Measurements from ENCODE around the gene TMEM184A.

Gene TMEM184A

DNA sequence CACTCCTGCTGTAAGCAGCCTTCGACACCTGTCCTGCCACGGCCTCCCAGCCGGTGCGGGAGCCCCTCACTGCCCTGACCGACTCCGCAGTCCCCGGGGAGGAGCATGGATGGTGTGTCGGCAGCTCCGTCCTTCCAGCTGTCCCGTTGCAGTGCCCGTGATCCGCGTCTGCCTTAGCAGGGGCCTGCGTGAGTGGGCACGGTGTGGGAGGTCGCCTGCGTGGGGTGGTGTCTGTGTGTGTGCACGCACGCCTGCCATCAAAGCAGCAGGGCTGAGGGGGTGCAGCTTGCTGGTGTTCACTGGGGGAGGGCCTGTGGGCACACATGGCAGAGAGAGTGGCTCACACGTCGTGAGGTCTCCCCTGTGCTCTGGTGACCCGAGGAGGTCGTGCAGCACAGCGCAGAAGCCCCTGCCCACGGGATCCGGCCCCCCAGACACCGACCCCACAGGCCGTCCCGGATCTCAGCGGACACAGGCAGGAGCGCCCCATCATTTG, 15.2 kb downstream of the TMEM184A start:
- no peak for DNase-seq (ENCODE audit: low read depth in 1 of 2, low spot score in 1 of 2)

DNA sequence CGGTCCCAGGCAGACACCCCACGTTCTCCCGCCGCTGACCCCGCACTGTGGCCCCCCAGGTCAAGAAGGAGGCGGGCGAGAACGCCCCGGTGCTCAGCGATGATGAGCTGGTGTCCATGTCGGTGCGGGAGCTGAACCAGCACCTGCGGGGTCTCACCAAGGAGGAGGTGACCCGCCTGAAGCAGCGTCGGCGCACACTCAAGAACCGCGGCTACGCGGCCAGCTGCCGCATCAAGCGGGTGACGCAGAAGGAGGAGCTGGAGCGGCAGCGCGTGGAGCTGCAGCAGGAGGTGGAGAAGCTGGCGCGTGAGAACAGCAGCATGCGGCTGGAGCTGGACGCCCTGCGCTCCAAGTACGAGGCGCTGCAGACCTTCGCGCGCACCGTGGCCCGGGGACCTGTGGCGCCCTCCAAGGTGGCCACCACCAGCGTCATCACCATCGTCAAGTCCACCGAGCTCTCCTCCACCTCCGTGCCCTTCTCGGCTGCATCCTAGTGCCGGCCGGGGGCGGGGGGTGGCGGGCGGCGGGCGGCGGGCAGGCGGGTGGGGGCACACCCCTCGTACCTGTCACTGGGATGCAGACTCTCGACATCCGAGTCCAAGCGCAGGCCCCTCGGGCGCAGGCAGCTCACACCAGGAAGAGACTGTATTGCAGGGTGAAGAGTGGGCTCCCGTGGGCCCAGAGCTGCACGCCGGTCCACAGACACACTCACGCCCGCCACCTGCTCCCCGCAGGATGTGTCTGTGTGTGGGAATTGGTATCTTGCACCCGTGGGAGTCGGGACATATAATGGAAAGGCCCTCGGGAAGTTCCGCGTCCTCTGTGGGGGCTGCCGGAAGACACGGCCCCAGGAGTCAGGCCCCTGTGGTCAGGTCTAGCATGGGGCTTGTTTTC, 15.9 kb downstream of the TMEM184A start:
- no peak for DNase-seq (ENCODE audit: low read depth in 1 of 2, low spot score in 1 of 2)

DNA sequence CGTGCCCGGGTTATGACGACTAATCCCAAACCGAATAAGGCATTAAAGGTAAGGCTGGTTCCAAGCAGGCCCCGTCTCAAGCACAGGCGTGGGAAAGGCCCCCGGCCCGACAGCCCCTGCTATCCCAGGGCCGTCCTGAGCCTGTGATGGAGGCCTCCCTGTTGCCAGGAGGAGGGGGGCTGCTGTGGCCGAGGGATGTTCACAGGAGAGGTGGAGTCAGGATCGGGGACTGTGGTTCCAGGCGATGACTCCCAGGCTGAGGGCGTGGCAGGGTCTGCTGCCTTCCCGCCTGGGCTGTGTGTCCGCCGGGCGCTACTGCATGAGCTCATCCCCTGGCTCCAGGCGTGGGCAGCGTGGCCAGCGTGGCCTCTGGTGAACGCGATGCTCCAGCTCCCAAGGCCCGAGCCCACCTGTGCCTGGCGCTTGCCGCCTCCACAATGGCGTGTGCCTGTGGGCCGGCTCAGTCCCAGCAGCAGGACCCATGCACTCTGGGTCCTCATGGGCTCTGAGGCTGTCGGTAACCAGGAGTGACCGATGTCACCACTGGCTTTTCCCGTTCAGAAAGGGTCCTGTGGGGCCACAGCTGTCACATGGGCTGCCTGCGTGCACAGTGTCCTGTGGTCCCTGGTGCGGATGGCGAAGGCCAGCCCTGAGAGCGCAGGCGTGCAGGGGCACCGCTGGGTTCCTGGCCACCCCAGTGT, 16.7 kb downstream of the TMEM184A start:
- DNase-seq (ENCODE audit: low read depth in 1 of 2, low spot score in 1 of 2): no peak

DNA sequence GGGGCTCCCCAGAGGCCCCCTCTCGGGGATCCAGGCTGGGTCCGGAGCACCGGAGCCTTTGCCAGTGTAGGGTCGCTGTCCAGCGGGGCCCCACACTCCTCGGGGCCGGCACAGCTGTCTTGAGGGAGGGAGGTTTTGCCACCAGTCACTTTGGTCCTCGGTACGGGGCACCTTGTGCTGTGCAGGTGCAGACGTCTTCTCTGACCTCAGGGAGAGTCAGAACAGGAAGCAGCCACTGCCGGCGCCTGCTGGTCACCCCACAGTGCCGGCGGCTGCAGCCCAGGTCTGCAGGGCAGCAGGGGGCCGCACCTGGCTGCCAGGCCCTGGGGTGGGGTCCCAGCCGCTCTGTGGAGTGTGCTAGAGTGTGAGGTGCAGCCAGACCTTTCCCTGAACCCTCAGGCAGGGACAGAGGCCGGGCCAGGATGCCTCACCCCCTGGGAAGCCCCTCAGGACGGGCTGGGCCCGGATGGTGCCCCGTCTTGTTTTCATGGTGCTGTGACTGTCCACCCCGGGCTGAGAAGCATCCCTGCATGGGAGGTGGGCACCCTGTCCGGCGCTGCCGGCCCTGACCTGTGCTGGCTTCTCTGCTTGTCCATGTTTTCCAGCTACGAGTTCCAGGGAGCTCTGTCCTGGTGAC, 17.3 kb downstream of the TMEM184A start:
- DNase-seq (ENCODE audit: low read depth in 1 of 2, low spot score in 1 of 2): no peak

DNA sequence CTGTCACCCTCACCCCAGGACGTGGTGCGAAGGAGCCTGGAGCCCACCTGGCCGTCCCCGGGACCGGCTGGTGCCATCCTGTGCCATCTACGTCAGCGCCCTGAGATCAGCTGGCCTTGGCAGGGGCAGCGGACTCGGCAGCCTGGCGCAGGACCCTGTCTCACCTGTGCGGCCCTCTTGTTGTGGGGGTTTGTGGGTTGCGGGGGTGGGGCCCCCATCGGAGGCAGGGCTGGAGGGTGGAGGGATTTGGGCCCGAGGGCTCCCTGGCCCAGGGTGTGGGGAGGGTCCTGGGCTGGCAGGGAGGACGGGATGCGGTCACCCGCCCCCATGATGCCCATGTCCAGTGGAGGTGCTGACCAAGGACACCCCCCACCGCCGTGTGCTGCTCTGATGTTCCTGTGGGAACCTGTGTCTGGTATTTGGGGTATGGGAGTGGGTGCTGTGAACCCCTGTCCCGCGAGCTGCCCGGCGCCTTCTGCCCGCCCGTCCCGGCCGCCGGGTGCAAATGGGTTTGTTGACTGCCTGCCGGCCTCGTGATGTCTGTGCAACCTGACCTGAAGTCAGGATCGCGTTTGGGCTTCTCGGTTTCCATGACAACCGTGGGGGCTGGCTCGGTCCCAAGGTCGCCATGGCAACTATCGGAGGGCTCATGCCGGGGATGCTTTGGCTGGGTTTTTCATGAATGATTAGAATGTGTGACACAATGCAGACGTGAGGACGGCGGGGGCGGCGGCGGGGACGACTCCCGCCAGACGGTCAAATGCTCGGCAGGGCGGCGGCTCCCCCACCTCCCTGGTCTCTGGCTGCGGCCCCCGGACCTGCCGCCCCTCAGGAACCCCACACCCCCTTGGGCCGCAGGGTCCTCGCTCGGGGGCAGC, 18.2 kb downstream of the TMEM184A start:
- no peak for DNase-seq (ENCODE audit: low read depth in 1 of 2, low spot score in 1 of 2)

DNA sequence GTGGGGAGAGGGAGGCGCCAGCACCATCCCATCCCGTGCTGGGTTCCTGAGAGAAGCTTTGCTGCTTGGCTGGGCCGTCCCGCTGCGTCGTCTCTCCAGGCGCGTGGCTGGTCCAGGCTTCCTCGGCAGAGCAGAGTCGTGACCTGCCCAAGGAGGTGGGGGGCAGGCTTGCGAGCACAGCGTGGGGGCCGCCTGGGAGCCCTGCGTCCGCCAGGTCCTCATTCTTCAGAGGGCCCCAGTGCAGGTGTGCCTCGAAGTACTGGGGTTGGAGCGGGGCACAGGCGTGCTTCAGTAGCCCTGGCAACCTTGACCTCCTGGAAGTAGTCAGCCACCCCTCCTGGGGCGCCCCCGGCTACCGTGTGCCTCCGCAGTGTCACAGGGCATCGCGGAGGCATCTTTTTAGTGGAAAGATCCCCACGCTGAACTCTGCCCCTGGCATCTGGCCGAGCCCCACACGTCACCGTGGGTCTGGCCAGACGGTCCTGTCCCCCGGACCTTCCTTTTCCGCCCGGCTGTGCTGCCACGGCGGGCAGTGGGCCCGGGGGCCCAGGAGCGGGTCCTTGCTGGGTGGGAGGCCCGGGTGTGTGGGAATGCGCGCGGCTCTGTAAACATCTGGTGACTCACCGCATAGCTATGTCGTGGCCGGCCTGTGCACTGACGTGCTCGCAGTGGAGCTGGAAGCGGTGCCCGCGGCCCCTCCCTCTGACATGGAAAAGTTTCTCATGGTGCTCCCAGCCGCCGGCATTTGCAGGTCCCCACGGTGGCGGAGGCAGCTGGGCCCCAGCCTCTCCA, 19.1 kb downstream of the TMEM184A start:
- no peak for DNase-seq (ENCODE audit: low read depth in 1 of 2, low spot score in 1 of 2)

DNA sequence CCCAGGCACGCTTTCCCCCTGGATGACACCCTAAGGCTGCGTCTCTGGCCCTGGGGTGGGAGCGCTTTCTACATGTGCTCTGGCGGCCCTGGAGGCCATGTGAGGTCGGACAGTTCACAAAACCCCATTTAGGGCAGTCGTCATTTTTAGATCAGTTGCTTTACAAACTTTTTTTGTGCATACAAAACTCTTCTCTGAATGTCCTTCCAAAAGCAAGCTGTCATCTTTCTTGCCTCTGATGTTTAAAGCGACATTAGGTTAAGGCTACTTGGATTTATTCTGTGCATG, 19.6 kb downstream of the TMEM184A start:
- DNase-seq (ENCODE audit: low read depth in 1 of 2, low spot score in 1 of 2): no peak

DNA sequence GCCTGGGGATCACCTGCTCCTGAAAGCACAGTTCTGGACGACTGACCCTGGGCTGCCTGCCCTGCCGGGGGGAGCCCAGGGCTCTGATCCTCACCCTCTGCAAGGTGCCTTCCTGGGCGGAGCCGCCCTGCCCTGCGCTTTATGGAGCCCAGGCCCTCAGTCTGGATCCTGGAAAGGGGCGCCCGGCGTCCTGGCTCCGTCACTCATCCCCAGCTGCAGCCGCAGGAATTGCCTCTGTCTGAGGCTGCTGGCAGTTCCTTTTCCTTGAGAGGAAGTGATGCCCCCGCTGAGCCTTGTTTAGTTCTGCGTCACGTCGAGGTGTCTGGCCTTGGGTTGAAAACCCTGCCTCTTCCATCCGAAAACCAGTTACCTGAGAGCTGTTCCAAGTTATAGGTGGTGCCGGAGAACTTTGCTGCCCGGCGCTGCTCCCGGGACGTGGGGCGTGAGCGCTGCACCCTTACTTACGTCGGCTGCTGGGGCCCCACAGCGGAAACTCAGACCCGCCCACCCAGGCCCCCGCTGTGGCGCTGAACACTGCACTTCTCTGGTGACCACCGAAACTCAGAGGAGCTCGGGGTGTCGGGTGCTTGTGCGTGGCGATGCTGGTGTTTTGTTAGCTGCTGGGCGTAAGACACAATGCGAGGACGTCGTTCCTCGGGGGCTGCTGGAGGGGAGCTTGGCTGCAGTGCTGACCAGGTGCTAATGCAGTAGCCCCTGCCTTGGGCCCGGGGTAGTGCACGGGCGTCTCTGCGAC, 20.1 kb downstream of the TMEM184A start:
- DNase-seq (ENCODE audit: low read depth in 1 of 2, low spot score in 1 of 2): no peak

DNA sequence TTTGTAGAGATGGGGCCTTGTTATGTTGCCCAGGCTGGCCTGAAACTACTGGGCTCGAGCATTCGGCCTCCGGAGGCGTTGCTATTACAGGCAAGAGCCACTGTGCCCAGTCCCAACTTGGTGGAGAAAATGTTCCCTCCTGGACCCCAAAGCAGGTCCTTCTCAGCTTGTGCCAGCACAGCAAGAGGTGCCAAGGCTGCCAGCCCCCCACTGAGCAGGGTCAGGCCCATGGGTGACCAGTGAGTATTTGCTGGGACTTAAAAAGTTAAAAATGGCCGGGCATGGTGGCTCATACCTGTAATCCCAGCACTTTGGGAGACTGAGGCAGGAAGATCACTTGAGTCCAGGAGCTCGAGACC, 20.9 kb downstream of the TMEM184A start:
- DNase-seq (ENCODE audit: low read depth in 1 of 2, low spot score in 1 of 2): no peak

DNA sequence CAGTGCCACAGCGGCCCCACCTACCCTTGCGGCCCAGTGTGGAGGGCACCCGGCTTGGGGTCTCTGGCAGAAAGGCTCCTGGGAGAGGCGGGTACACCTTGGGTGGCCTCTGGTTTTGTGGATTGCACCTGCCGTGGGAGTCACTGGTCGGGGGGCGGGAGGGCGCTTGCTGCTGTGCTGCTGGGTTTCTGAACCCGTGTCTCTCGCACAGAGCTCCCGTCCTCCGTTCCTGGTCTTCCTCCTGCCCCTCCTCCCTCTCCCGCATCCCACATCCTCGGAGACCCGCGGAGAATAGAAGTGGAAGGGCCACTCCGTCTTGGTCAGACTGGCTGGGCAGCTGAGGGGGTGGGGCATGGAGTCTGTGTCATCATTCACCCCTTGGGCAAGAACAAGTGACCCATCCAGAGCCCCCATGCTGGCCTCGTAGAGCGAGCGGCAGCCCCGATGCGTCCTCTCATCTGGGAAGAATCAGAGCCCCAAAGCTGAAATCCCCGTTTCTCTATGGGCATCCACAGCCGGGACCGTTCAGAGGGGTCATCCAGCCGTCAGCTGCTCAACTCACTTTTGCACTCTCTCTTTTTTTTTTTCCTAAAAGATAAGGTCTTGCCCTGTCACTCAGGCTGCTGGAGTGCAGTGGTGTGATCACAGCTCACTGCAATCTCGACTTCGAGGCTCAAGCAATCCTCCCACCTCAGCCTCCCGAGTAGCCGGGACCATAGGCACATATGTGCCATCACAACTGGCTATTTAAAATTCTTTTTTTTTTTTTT, 21.5 kb downstream of the TMEM184A start:
- no peak for DNase-seq (ENCODE audit: low read depth in 1 of 2, low spot score in 1 of 2)

DNA sequence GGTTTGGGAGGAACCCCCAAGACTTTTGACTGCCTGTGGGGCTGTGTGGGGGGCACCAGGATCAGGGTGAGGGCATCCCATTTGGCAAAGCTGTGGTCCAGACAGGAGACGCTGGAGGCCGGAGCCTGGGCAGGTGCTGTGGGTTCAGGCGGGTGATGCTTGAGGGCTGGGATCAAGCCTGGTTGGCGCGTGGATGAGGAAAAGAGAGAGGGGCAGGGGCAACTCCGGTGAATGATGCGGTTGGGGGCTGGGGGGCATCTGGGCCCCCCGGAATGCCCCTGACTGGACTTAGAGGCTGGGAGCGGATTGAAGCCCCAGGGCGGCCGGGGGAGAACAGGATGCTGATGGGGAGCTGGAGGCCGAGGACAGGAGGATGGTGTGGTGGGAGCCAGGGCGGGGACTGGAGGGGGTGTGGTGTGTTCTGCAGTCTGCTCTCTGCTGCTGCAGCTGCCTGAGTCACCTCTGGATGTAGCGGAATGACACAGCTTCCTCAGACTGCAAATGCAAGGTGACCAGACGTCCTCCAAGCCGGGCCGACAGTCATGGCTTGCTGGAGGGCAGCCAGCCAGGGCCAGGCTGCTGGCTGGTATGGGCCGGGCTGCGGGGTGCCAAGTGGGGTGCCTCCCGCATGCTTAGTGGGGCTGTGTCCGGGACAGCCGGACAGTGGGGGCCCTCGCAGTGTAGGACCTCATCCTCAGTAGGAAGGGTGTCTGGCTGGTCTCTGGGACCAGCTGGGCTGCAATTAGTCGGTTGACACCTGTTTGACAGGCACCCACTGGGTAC, 22.3 kb downstream of the TMEM184A start:
- no peak for DNase-seq (ENCODE audit: low read depth in 1 of 2, low spot score in 1 of 2)

DNA sequence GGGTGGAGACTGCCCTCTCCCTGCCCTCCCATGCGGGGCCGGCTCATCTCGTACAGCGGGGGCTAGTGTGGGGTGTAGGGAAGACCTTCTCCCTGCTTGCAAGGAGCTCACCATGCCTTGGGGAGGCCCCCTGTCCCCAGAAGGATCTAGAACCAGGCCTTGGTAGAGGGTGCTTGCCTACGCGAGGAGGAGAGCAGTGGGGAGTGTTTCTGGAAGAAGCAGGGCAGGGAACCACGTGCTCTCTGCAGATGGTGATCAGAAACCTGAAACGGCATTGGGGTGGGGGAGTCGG, 22.8 kb downstream of the TMEM184A start:
- no peak for DNase-seq (ENCODE audit: low read depth in 1 of 2, low spot score in 1 of 2)

DNA sequence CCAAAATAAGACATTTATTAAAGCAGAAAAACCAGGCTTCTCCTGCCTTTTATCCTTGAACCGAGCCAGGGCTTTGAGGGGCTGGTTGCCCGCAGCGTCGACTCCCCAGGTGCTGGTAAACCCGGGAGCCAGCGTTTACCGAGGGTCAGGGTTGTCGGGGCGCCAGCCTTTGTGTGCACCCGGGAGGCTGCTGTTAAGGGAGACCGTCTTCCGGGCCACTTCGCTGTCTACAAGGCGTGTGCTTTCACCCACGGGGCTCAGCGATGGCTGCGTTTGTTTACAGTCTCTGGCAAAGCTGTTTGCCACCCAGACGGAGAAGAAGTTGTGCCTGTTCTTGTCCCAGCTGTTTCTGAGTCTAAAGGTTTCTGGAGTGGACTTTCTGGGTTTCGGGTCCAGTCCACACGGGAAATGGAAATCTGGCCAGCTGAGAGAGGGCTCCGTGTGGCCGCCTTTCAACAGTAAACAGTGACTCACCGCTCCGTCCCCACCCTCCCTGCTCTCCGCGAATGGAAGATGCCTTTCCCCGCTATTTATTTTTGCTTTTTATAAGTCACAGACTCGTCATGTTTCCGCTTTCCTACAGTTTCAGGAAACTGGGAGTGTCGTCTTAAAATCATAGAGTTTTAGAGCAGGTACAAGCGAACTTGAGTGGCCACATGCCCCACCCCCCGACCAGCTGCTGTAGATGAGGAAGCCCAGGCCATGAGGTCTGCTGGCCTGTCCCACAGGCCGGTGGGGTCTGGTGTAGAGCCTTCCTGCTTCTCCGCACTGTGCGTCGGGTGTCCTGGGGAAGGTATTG, 23.4 kb downstream of the TMEM184A start:
- DNase-seq (ENCODE audit: low read depth in 1 of 2, low spot score in 1 of 2): peak; percentile 32 to 37

DNA sequence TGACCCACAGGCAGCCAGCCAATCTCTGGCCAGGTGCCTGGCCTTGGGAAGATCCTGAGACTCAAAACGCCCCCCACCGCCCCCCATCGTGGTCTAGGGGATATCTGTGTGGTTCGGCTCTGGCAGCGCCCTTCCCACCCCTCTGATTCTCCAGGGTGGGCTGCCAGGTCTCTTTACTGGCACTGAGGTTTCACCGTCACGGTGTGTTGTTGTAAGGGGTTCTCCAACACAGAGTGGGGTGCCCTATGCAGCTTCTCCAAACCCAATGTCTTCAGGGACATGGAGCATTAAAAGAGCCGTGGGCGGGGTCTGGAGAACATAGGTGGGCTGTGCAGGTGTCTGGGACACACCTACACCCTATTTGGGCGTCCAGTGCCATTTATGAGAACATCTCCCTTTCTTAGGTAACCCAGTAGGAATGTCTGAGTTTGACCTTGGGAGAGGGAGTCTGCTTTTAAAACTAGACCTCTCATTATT, 24.0 kb downstream of the TMEM184A start:
- DNase-seq (ENCODE audit: low read depth in 1 of 2, low spot score in 1 of 2): no peak

DNA sequence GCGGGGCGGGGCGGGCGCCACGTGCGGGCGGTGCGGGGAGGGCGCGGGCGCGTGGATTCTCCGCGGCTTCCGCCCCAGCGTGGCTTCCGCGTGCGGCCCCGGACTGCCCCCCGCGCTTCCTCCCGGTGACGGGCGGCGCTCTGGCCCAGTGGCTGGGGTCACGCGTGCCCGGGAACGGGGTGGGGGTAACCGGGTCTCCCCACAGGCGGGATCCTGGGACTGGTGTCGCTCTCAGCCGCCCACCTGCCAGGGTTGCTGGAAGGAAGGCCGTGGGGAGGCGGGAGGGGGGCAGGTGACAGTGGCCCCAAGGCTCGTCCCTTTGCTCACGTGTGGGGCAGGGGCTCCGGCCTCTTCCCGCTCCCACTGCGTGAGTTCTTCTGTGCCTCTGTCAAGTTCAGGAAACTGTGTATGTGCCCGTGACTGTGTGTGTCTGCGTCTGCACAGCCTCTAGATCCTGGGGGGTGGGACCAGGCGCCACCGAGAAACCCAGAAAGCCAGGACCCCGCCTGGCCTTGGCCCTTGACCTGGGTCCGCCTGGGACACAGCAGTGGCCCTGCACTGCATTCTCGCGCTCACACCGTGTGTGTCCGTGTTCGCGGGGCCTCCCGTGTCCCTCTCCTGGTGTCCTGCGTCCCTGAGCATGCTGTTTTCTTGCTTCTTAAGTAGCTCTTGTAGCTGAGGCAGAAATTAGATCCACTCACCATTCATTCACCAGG, 24.6 kb downstream of the TMEM184A start:
- DNase-seq (ENCODE audit: low read depth in 1 of 2, low spot score in 1 of 2): no peak

DNA sequence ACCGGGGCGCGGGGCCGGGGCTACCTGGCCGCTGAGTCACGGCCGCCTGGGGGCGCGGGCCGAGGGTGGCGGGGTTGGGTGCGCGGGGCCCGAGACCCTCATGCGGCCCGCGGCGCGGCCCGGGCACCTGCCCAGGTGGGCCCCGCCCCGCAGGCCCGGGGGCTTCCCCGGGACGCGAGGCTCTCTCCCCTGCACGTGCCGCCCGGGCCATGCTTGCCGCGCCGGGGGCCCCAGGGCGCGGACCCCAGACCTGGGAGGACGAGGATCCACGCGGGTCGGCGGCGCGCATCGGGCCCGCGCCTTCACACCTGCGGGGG, 25.1 kb downstream of the TMEM184A start:
- peak in 1 of 2 donors; percentile 28 for DNase-seq (ENCODE audit: low read depth in 1 of 2, low spot score in 1 of 2)

All from stimulated activated CD4-positive, alpha-beta T cell treated with anti-CD3 and anti-CD28 coated beads, Interleukin-15, amount 100 ng/mL, for 1 hour (primary cell).